ENCODE measurements around the gene EDEM2.
A peak's percentile ranks its signal among the peaks of the same experiment; 100 is the strongest.
"Not testable (repeated sequence)": the region's sequence is repeated elsewhere in the genome, so short reads cannot be mapped to it uniquely, and the experiment has no call there.

Gene EDEM2

GRCh38 chr20:35146920-35147574 lies at the start of gene EDEM2:
Gene EDEM2, minus strand, starts transcription at chr20:35147336. Its CDS starts 78 bp downstream, at chr20:35147258.
- Histone ChIP-seq H3K9me2 (replicated peaks; ENCODE audit: insufficient read depth, low read length) (no peaks in the 10 kb centered on the region), H3K9ac (ENCODE audit: low read length) (peak within 1 kb of the TSS; percentile 72), H3F3A (ENCODE audit: insufficient read depth) (peaks cover 10% of the 10 kb centered on the region), H3K4me2 (ENCODE audit: low read depth, low read length, poor library complexity, severe bottlenecking) (peak within 1 kb of the TSS; percentile 91), H4K20me1 (ENCODE audit: low read depth, low read length) (no peaks in the 10 kb centered on the region), H3K27ac (ENCODE audit: low read depth, low read length) (0 out of 2 replicates have a peak within 1 kb of the TSS, but pooled peaks have one; percentile 6), H3K27me3 (ENCODE audit: low read length) (no peaks in the 10 kb centered on the region), H2AFZ (ENCODE audit: low read depth, low read length, severe bottlenecking) (peak within 1 kb of the TSS; percentile 84), H3K36me3 (ENCODE audit: low read length) (no peaks in the 10 kb centered on the region), H3K4me3 (ENCODE audit: insufficient read depth, low read length, poor library complexity, severe bottlenecking) (peak within 1 kb of the TSS; percentile 66), H3K79me2 (ENCODE audit: insufficient read depth, low read length) (peaks cover 7% of the 10 kb centered on the region; the same call in 1 of the 2 replicates), H3K9me3 (ENCODE audit: insufficient read depth, low read length) (no peaks in the 10 kb centered on the region)
- TF ChIP-seq CTCF (IDR thresholded peaks at IDR 0.05; ENCODE audit: insufficient read depth, low read length, poor library complexity, severe bottlenecking) (no peak), EZH2phosphoT487 (conservative IDR thresholded peaks at IDR 0.05; ENCODE audit: low read length) (no peak)

- Histone ChIP-seq H3F3A (ENCODE audit: insufficient read depth) (no peaks in the 10 kb centered on the region), H2AFZ (ENCODE audit: low read depth, low read length, severe bottlenecking) (no peak overlapping the region), H3K4me2 (ENCODE audit: low read depth, low read length, poor library complexity, severe bottlenecking) (no peak overlapping the region), H3K27ac (ENCODE audit: low read depth, low read length) (no peak overlapping the region), H4K20me1 (ENCODE audit: low read depth, low read length) (no peaks in the 10 kb centered on the region), H3K9me2 (replicated peaks; ENCODE audit: insufficient read depth, low read length) (no peaks in the 10 kb centered on the region), H3K9ac (ENCODE audit: low read length) (no peak overlapping the region), H3K79me2 (ENCODE audit: insufficient read depth, low read length) (no peaks in the 10 kb centered on the region), H3K9me3 (ENCODE audit: insufficient read depth, low read length) (peaks cover 13% of the 10 kb centered on the region; the same call in 1 of the 2 replicates), H3K4me3 (ENCODE audit: insufficient read depth, low read length, poor library complexity, severe bottlenecking) (no peak overlapping the region), H3K36me3 (ENCODE audit: low read length) (no peaks in the 10 kb centered on the region), H3K27me3 (ENCODE audit: low read length) (no peaks in the 10 kb centered on the region)
- no peak for TF ChIP-seq EZH2phosphoT487 (conservative IDR thresholded peaks at IDR 0.05; ENCODE audit: low read length)
- TF ChIP-seq CTCF (IDR thresholded peaks at IDR 0.05; ENCODE audit: insufficient read depth, low read length, poor library complexity, severe bottlenecking), result no peak
These were observed 49.2 kb upstream of the EDEM2 start for GRCh38 chr20:35196313-35196712.

GRCh38 chr20:35193031-35193791 lies 46.1 kb upstream of the EDEM2 start:
- H3F3A ChIP-seq (ENCODE audit: insufficient read depth); H3K36me3 ChIP-seq (ENCODE audit: low read length); H3K79me2 ChIP-seq (ENCODE audit: insufficient read depth, low read length); H3K4me2 ChIP-seq (ENCODE audit: low read depth, low read length, poor library complexity, severe bottlenecking); H3K27me3 ChIP-seq (ENCODE audit: low read length); H3K9me2 ChIP-seq (replicated peaks; ENCODE audit: insufficient read depth, low read length); H3K9ac ChIP-seq (ENCODE audit: low read length); H2AFZ ChIP-seq (ENCODE audit: low read depth, low read length, severe bottlenecking); H3K4me3 ChIP-seq (ENCODE audit: insufficient read depth, low read length, poor library complexity, severe bottlenecking); H3K27ac ChIP-seq (ENCODE audit: low read depth, low read length); H4K20me1 ChIP-seq (ENCODE audit: low read depth, low read length): not testable (repeated sequence)
- H3K9me3 ChIP-seq (ENCODE audit: insufficient read depth, low read length), result peaks cover 13% of the 10 kb centered on the region; the same call in 1 of the 2 replicates

Measured in SU-DHL-6 (cell line).